HG02759 (cell line): ENCODE data around the gene WDR86.

ENCODE experiments used
- ATAC-seq: cut with Tn5 transposase; IDR thresholded peaks from one replicate; pipeline ENCODE4 v1.9.1; 2021; ENCODE audit warnings: mild to moderate bottlenecking, moderate library complexity; ENCODE audit not compliant: unreplicated experiment

The WDR86 gene

GRCh38 chr7:151408839-151409666 lies 785 bp downstream of the WDR86 start:
- peak; percentile 76 for ATAC-seq

GRCh38 chr7:151408498-151408838 lies 1.4 kb downstream of the WDR86 start:
- ATAC-seq: no peak

GRCh38 chr7:151406886-151407583 lies 2.8 kb downstream of the WDR86 start:
- no peak for ATAC-seq

GRCh38 chr7:151406051-151406875 lies 3.6 kb downstream of the WDR86 start:
- no peak for ATAC-seq

- no peak for ATAC-seq
Observed at GRCh38 chr7:151405588-151405987, 4.2 kb downstream of the WDR86 start.

GRCh38 chr7:151405056-151405455 lies 4.8 kb downstream of the WDR86 start:
- no peak for ATAC-seq

- no peak for ATAC-seq
Observed at GRCh38 chr7:151404216-151405011, 5.4 kb downstream of the WDR86 start.

- ATAC-seq: no peak
Observed at GRCh38 chr7:151403764-151404163, 6.1 kb downstream of the WDR86 start.

GRCh38 chr7:151402029-151402835 lies 7.6 kb downstream of the WDR86 start:
- no peak for ATAC-seq

GRCh38 chr7:151400626-151401315 lies 9.1 kb downstream of the WDR86 start:
- peak; percentile 92 for ATAC-seq

GRCh38 chr7:151399906-151400305 lies 9.9 kb downstream of the WDR86 start:
- ATAC-seq: no peak

- ATAC-seq: no peak
Observed at GRCh38 chr7:151399305-151399601, 10.6 kb downstream of the WDR86 start.

- no peak for ATAC-seq
Observed at GRCh38 chr7:151398446-151399304, 11.2 kb downstream of the WDR86 start.

- no peak for ATAC-seq
Observed at GRCh38 chr7:151397026-151397425, 12.8 kb downstream of the WDR86 start.

GRCh38 chr7:151396328-151396970 lies 13.4 kb downstream of the WDR86 start:
- no peak for ATAC-seq

GRCh38 chr7:151395036-151395367 lies 14.8 kb downstream of the WDR86 start:
- no peak for ATAC-seq

GRCh38 chr7:151394076-151395035 lies 15.5 kb downstream of the WDR86 start:
- ATAC-seq: no peak
